ENCODE data around the gene NOP58. TPM values are rescaled to one million over a fixed set of nuclear protein-coding genes. Genes with fewer than 3 reads are reported as not detected.
"Not testable (repeated sequence)": the region's sequence is repeated elsewhere in the genome, so short reads cannot be mapped to it uniquely, and the experiment has no call there.

The NOP58 gene
- total RNA-seq, 1 experiment from 2014 or later: 231 TPM

GRCh38 chr2:202238234-202239197 lies 27.0 kb upstream of the NOP58 start, which contains the start of gene SUMO1:
Gene SUMO1 (minus strand): TSS chr2:202238597. CDS start chr2:202238451, 146 bp downstream.
- Mint-ChIP-seq H3K9me3 (ENCODE audit: unreplicated experiment) (no peaks in the 10 kb centered on the region), H3K27me3 (ENCODE audit: insufficient read depth, unreplicated experiment) (no peaks in the 10 kb centered on the region), H3K4me3 (ENCODE audit: unreplicated experiment) (peak within 1 kb of the TSS; percentile 93), H3K27ac (ENCODE audit: low read depth, unreplicated experiment) (peak within 1 kb of the TSS; percentile 85), H3K36me3 (ENCODE audit: insufficient read depth, unreplicated experiment) (peaks cover 7% of the 10 kb centered on the region), H3K4me1 (ENCODE audit: insufficient read depth, unreplicated experiment) (peaks cover 8% of the 10 kb centered on the region)
- peak; percentile 90 for DNase-seq (ENCODE audit: unreplicated experiment)
- no peak for TF ChIP-seq CTCF (IDR thresholded peaks at IDR 0.05; ENCODE audit: unreplicated experiment)
- TSS peak; percentile 81 for BruUV-seq (replicated peaks)
- ChIA-PET CTCF (interaction anchor here (0.5 to 1.8 kb wide), 3 partner anchors 10 to 960 kb away, joined by 3 to 6 read pairs (median 4); no protein-coding TSS in a partner anchor), POLR2A (interaction anchor here (0.5 to 4.5 kb wide), 11 partner anchors 8 to 1006 kb away, joined by 3 to 58 read pairs (median 4); partner anchors contain the start of gene NOP58)
- intact Hi-C loops (cut with micrococcal nuclease): loop anchor here (5.0 kb wide), 1 partner anchor 39 kb away; no protein-coding TSS in a partner anchor

- H3K9me3 Mint-ChIP-seq (ENCODE audit: unreplicated experiment); BruUV-seq (replicated peaks); H3K36me3 Mint-ChIP-seq (ENCODE audit: insufficient read depth, unreplicated experiment); DNase-seq (ENCODE audit: unreplicated experiment); H3K4me3 Mint-ChIP-seq (ENCODE audit: unreplicated experiment); H3K27ac Mint-ChIP-seq (ENCODE audit: low read depth, unreplicated experiment); intact Hi-C loops (cut with micrococcal nuclease); H3K27me3 Mint-ChIP-seq (ENCODE audit: insufficient read depth, unreplicated experiment); H3K4me1 Mint-ChIP-seq (ENCODE audit: insufficient read depth, unreplicated experiment): not testable (repeated sequence)
- CTCF ChIA-PET: interaction anchor here (1.6 kb wide), 1 partner anchor 10 kb away, joined by 6 read pairs; the partner anchor contains the start of gene SUMO1
- POLR2A ChIA-PET: interaction anchor here (1.5 to 3.0 kb wide), 2 partner anchors 10 to 19 kb away, joined by 4 to 15 read pairs; no protein-coding TSS in a partner anchor
Observed at GRCh38 chr2:202247710-202248109, 17.9 kb upstream of the NOP58 start.

GRCh38 chr2:202249521-202250253 lies 15.9 kb upstream of the NOP58 start:
- BruUV-seq (replicated peaks): TSS peak; percentile 96
- H3K27ac Mint-ChIP-seq (ENCODE audit: low read depth, unreplicated experiment): peak overlapping the region; percentile 98

More at GRCh38 chr2:202249521-202250253, 15.9 kb upstream of the NOP58 start:
- intact Hi-C loops (cut with micrococcal nuclease): loop anchor here (1.0 kb wide), 1 partner anchor 17 kb away; no protein-coding TSS in a partner anchor
- peak; percentile 82 for DNase-seq (ENCODE audit: unreplicated experiment)
- Mint-ChIP-seq H3K4me3 (ENCODE audit: unreplicated experiment) (peak overlapping the region; percentile 72), H3K36me3 (ENCODE audit: insufficient read depth, unreplicated experiment) (no peaks in the 10 kb centered on the region), H3K4me1 (ENCODE audit: insufficient read depth, unreplicated experiment) (peaks cover 8% of the 10 kb centered on the region), H3K9me3 (ENCODE audit: unreplicated experiment) (no peaks in the 10 kb centered on the region), H3K27me3 (ENCODE audit: insufficient read depth, unreplicated experiment) (no peaks in the 10 kb centered on the region)
- no peak for TF ChIP-seq CTCF (IDR thresholded peaks at IDR 0.05; ENCODE audit: unreplicated experiment)
- CTCF ChIA-PET: interaction anchor here (1.6 kb wide), 1 partner anchor 12 kb away, joined by 6 read pairs; the partner anchor contains the start of gene SUMO1
- POLR2A ChIA-PET: interaction anchor here (0.6 to 4.4 kb wide), 7 partner anchors 12 to 457 kb away, joined by 3 to 48 read pairs (median 3); partner anchors contain the start of genes NOP58 and SUMO1

Data from MCF 10A (cell line).